Measurements from ENCODE around the gene NEUROG2. TPM values are rescaled to one million over a fixed set of nuclear protein-coding genes. Genes with fewer than 3 reads are reported as not detected.
"Not testable (repeated sequence)": the region's sequence is repeated elsewhere in the genome, so short reads cannot be mapped to it uniquely, and the experiment has no call there.

NEUROG2 gene
- total RNA-seq, 1 donor: not detected

DNA sequence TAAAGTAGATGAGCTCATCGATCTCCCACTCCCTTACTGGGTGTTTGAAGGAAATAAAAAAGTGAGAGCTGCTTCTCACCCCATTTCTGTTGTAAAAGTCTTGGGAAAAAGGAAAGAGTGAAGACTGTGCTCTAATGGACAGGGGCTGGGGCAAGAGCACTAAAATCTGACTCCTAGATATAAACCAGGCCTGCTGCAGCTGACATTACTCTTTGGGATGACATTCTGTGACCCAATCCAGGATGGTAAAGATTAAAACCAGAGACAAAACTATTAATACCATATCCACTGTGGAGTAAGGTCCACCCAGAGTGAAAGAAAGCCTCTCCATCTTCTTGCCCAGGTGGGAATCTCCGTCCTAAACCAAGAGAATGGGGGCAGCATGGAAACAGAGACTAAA, 20.1 kb upstream of the NEUROG2 start:
- TF ChIP-seq, protein P1, sequence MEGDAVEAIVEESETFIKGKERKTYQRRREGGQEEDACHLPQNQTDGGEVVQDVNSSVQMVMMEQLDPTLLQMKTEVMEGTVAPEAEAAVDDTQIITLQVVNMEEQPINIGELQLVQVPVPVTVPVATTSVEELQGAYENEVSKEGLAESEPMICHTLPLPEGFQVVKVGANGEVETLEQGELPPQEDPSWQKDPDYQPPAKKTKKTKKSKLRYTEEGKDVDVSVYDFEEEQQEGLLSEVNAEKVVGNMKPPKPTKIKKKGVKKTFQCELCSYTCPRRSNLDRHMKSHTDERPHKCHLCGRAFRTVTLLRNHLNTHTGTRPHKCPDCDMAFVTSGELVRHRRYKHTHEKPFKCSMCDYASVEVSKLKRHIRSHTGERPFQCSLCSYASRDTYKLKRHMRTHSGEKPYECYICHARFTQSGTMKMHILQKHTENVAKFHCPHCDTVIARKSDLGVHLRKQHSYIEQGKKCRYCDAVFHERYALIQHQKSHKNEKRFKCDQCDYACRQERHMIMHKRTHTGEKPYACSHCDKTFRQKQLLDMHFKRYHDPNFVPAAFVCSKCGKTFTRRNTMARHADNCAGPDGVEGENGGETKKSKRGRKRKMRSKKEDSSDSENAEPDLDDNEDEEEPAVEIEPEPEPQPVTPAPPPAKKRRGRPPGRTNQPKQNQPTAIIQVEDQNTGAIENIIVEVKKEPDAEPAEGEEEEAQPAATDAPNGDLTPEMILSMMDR (IDR thresholded peaks at IDR 0.05; ENCODE audit: insufficient read depth, low read length): no peak
- no peak overlapping the region for H3K4me3 ChIP-seq (ENCODE audit: low read depth, low read length)
- DNase-seq (ENCODE audit: low read depth): no peak

DNA sequence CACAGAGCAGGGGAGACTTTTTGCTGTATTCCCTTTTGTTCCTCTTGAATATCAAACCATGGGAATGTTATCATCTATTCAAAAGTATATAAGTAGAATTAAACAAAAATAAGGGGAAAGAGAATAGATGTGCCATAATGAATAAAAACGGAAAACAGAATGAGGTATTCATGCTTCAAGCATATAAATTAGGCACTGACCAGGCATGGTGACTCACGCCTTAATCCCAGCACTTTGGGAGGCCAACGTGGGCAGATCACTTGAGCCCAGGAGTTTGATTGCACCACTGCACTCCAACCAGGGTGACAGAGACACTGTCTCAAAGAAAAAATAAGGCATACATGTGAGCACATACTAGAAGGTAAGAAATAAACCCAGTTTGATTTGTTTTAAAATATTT, 16.3 kb upstream of the NEUROG2 start:
- no peak for DNase-seq (ENCODE audit: low read depth)
- TF ChIP-seq, protein P1 (IDR thresholded peaks at IDR 0.05; ENCODE audit: insufficient read depth, low read length): no peak

DNA sequence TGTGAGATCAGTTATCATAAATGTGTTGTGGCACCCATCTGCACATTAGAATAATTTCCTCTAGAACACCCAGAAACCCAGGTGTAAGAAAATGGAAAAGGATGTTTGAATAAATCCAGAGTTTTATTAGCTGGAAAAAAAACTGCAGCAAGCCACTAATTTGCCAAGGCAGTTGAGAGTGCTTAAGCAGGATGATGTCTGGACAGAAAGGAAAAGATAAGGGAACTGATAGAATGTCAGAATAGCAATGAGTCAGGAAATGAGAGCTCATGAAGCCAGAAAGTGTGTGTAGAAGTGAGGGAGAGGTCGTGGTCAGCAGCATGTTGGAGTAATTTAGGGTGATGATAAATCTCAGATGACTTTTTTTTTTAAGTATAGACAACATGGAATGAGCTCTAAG, 15.2 kb upstream of the NEUROG2 start:
- DNase-seq (ENCODE audit: low read depth): peak; percentile 30
- no peak overlapping the region for H3K4me3 ChIP-seq (ENCODE audit: low read depth, low read length)
- TF ChIP-seq, protein P1 (IDR thresholded peaks at IDR 0.05; ENCODE audit: insufficient read depth, low read length): no peak

More for the DNA sequence above, 16.3 kb upstream of the NEUROG2 start:
- no peak overlapping the region for H3K4me3 ChIP-seq (ENCODE audit: low read depth, low read length)

DNA sequence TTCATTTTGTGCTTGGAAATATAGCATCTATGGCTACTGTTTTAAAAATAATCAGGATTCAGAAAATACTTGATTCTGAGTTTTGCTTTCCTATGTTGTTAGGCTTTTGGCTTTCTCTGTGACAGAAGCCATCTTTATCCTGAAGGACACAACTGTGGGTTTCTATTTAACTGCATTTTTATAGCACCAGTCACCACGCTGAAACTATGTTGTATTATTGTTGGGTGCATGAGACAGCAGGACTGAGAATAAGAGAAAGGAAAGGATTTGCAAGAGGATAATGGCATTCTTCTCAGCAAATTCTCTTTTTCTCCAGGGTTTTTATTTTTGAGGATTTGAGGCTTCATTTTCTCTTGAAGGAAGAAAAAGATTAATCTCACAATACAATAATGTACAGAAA, 10.1 kb upstream of the NEUROG2 start:
- TF ChIP-seq, protein P1 (IDR thresholded peaks at IDR 0.05; ENCODE audit: insufficient read depth, low read length): no peak
- DNase-seq (ENCODE audit: low read depth): peak; percentile 45

DNA sequence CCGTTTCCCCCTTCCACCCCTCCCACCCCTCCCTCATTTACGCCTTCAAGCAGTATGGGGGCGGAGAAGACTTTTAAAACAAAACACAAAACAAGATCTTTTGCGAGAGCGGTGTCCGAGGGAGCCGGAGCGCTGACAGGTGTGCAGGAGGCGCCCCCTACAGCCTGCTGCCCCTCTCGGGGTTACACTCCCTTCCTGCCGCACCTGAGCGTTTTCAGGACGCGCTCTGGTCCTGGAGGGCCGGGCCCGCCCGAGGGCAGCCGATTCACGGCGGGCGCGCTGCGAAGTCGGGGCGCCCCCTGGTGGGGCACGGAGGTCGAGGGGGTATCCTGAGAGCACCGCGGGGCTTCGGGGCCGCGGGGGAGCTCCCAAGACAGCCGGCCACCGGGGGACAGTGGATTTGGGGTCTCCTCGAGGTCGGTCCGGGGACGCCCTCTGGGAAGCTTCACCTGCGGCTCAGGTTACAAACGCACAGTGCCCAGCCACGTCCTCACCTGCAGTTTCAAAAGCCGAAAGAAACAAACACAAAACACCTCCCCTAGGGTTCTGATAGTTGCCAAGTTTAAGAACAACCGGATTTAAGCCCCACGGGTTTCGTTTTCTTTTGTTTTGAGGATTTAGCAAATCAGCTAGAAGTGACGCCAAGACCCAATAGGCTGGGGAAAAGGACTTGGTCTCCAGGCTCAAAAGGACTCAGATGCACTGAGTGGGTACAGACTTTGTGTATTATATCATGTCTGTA, 8.0 kb upstream of the NEUROG2 start:
- peak overlapping the region; percentile 53 for H3K4me3 ChIP-seq (ENCODE audit: low read depth, low read length)
- no peak for DNase-seq (ENCODE audit: low read depth)
- TF ChIP-seq, protein P1 (IDR thresholded peaks at IDR 0.05; ENCODE audit: insufficient read depth, low read length): peak; percentile 47

More for the DNA sequence above, 10.1 kb upstream of the NEUROG2 start:
- no peak overlapping the region for H3K4me3 ChIP-seq (ENCODE audit: low read depth, low read length)

DNA sequence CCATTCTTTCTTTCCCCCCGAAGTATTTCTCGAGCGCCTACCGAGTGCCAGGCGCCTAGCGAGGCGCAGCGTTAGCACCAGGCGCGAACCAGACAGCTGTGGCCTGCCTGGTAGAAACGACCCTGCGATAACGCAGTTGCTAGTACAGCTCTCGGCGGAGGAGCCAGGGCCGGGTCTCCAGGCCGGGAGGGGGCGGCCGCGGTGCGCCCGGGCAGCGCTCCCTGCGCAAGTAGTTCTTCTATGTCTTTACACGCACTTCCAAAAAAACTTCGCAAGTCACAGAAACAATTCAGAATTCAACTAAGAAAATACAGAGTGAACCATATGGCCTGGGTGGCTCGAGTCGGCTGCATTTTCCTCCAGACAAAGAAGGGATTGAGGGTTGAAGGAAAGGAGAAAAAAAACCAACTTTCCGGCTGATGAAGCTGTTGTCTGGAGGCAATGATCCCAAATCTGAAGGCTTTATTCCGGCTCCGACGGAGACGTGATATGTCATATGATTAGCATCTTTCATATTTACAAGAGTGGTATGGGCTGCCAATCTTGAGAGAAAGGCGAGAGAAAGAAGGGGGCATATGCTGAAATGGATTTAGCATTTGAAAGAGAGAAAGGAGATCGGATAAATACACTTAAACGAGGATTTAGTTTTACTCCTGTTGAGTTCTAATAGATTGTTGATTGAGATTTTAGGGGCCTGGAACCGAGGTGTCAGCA, 7.2 kb upstream of the NEUROG2 start:
- peak overlapping the region; percentile 37 for H3K4me3 ChIP-seq (ENCODE audit: low read depth, low read length)
- peak; percentile 34 for DNase-seq (ENCODE audit: low read depth)
- TF ChIP-seq, protein P1 (IDR thresholded peaks at IDR 0.05; ENCODE audit: insufficient read depth, low read length): no peak

DNA sequence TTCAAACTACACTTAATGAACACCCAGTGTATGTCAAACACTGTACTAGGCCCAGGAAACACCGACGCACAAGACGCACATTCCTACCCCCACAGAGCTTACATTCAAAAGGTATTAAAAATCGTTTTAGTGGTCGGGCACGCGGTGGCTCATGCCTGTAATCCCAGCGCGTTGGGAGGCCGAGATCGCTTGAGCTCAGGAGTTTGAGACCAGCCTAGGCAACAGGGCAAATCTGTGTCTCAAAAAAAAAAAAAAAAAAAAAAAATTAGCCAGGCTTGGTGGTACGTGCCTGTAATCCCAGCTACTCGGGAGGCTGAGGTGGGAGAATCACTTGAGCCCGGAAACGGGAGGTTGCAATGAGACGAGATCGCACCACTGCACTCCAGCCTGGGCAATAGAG, 6.5 kb upstream of the NEUROG2 start:
- not testable (repeated sequence) for H3K4me3 ChIP-seq (ENCODE audit: low read depth, low read length); DNase-seq (ENCODE audit: low read depth)
